WTC11 (cell line): ENCODE data around the gene AP1G2. TPM values are rescaled to one million over a fixed set of nuclear protein-coding genes. Genes with fewer than 3 reads are reported as not detected.

Experiments used
- ATAC-seq: fragments of 200-7000 bp; cut with Tn5 transposase; 2 replicates; pipeline ENCODE4 v1.10.0; 2021; ENCODE audit warnings: mild to moderate bottlenecking, moderate library complexity
- CTCF ChIA-PET: fragments of 300-600 bp; sonication (Branson Sonifier 250); formaldehyde crosslinking; loops from one replicate; lab custom pipeline; 2021; ENCODE audit warnings: antibody characterized with exemption; lab: Charles Lee
- POLR2A ChIA-PET: fragments of 350-600 bp; sonication (Branson Sonifier 250); formaldehyde crosslinking; loops from one replicate; lab custom pipeline; 2021; ENCODE audit warnings: antibody characterized with exemption; lab: Charles Lee
- DNase-seq: peaks from one replicate; pipeline ENCODE4 v3.0.0; 2021; ENCODE audit warnings: low spot score
- H3K27ac Mint-ChIP-seq: 2 replicates; pipeline ENCODE4 v1.8.0; 2021; ENCODE audit warnings: mixed read lengths
- H3K27me3 Mint-ChIP-seq: 2 replicates; pipeline ENCODE4 v1.8.0; 2021; ENCODE audit warnings: low read depth, mild to moderate bottlenecking, moderate library complexity, mixed read lengths
- H3K36me3 Mint-ChIP-seq: 2 replicates; pipeline ENCODE4 v1.8.0; 2021; ENCODE audit warnings: mixed read lengths
- H3K4me1 Mint-ChIP-seq: 2 replicates; pipeline ENCODE4 v1.8.0; 2022; ENCODE audit warnings: mixed read lengths
- H3K4me3 Mint-ChIP-seq: 2 replicates; pipeline ENCODE4 v1.8.0; 2021; ENCODE audit warnings: mild to moderate bottlenecking, moderate library complexity, mixed read lengths
- H3K9me3 Mint-ChIP-seq: 2 replicates; pipeline ENCODE4 v1.8.0; 2021; ENCODE audit warnings: mixed read lengths
- ATF6 ChIP-seq: sonication (generic); formaldehyde crosslinking; IDR thresholded peaks from 2 replicates; pipeline ENCODE4 v1.8.1; 2023; ENCODE audit warnings: mild to moderate bottlenecking, missing genetic modification reagents
- ESRRA ChIP-seq: sonication (generic); formaldehyde crosslinking; IDR thresholded peaks from 2 replicates; pipeline ENCODE4 v1.8.1; 2022; ENCODE audit warnings: mild to moderate bottlenecking, missing genetic modification reagents, borderline replicate concordance
- GABPB1 ChIP-seq: sonication (generic); formaldehyde crosslinking; IDR thresholded peaks from 2 replicates; pipeline ENCODE4 v1.8.1; 2023; ENCODE audit warnings: mild to moderate bottlenecking, missing genetic modification reagents
- HMGA2 ChIP-seq: fragments of 250-450 bp; sonication (Bioruptor Pico); IDR thresholded peaks from 2 replicates; pipeline ENCODE4 v1.4.0; 2021; ENCODE audit warnings: mild to moderate bottlenecking, moderate library complexity
- JUN ChIP-seq: sonication (generic); formaldehyde crosslinking; IDR thresholded peaks from 2 replicates; pipeline ENCODE4 v1.8.0; 2023; ENCODE audit warnings: mild to moderate bottlenecking, missing genetic modification reagents
- NFE2L1 ChIP-seq: sonication (generic); formaldehyde crosslinking; IDR thresholded peaks from 2 replicates; pipeline ENCODE4 v1.8.1; 2023; ENCODE audit warnings: missing genetic modification reagents
- SOX15 ChIP-seq: fragments of 250-450 bp; sonication (Bioruptor Pico); IDR thresholded peaks from 2 replicates; pipeline ENCODE4 v1.9.0; 2021; ENCODE audit warnings: mild to moderate bottlenecking
- STAT6 ChIP-seq: sonication (generic); formaldehyde crosslinking; conservative IDR thresholded peaks from 2 replicates; pipeline ENCODE4 v1.8.1; 2023; ENCODE audit warnings: mild to moderate bottlenecking, low read depth, missing genetic modification reagents, moderate library complexity
- ZBTB43 ChIP-seq: sonication (generic); formaldehyde crosslinking; IDR thresholded peaks from 2 replicates; pipeline ENCODE4 v1.8.1; 2023; ENCODE audit warnings: mild to moderate bottlenecking, missing genetic modification reagents
- ZNF416 ChIP-seq: fragments of 250-450 bp; sonication (Bioruptor Pico); IDR thresholded peaks from 2 replicates; pipeline ENCODE4 v1.9.0; 2021; ENCODE audit warnings: mild to moderate bottlenecking, inconsistent platforms
- total RNA-seq: library from RNA; stranded (reverse); gene quantifications from 3 replicates; pipeline ENCODE4 v1.2.3, GENCODE V29; 2021
- TF ChIP-seq, protein P1 (sequence below): sonication (generic); formaldehyde crosslinking; IDR thresholded peaks from 2 replicates; pipeline ENCODE4 v1.8.1; 2023; ENCODE audit warnings: mild to moderate bottlenecking, moderate library complexity, missing genetic modification reagents
- TF ChIP-seq, protein P2 (sequence below): sonication (generic); formaldehyde crosslinking; IDR thresholded peaks from 2 replicates; pipeline ENCODE4 v1.8.1; 2023; ENCODE audit warnings: mild to moderate bottlenecking, missing genetic modification reagents, moderate library complexity
- TF ChIP-seq, protein P3 (sequence below): sonication (generic); formaldehyde crosslinking; IDR thresholded peaks from 2 replicates; pipeline ENCODE4 v1.8.0; 2022; ENCODE audit warnings: mild to moderate bottlenecking, missing genetic modification reagents

AP1G2 gene
- total RNA-seq, 1 experiment from 2014 or later = 122 TPM

- Mint-ChIP-seq H3K27me3 (peaks cover 14% of the 10 kb centered on the region), H3K4me1 (no peaks in the 10 kb centered on the region), H3K36me3 (no peaks in the 10 kb centered on the region), H3K27ac (no peak overlapping the region), H3K4me3 (no peak overlapping the region), H3K9me3 (0 out of 2 replicates have a peak, but pooled peaks cover 3% of the 10 kb centered on the region)
- ChIA-PET POLR2A (no interaction called here), CTCF (interaction anchor here (1.5 kb wide), 1 partner anchor 29 kb away, joined by 7 read pairs; no protein-coding TSS in a partner anchor)
- ATAC-seq (no peak), DNase-seq (no peak)
- TF ChIP-seq, protein P1, sequence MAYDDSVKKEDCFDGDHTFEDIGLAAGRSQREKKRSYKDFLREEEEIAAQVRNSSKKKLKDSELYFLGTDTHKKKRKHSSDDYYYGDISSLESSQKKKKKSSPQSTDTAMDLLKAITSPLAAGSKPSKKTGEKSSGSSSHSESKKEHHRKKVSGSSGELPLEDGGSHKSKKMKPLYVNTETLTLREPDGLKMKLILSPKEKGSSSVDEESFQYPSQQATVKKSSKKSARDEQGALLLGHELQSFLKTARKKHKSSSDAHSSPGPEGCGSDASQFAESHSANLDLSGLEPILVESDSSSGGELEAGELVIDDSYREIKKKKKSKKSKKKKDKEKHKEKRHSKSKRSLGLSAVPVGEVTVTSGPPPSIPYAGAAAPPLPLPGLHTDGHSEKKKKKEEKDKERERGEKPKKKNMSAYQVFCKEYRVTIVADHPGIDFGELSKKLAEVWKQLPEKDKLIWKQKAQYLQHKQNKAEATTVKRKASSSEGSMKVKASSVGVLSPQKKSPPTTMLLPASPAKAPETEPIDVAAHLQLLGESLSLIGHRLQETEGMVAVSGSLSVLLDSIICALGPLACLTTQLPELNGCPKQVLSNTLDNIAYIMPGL (CRISPR knock-in tag) = no peak
- TF ChIP-seq SOX15 (CRISPR knock-in tag) (no peak), JUN (CRISPR knock-in tag) (no peak), STAT6 (CRISPR knock-in tag) (no peak)
Measured at GRCh38 chr14:23603103-23603502, 35.5 kb upstream of the AP1G2 start.

DNA sequence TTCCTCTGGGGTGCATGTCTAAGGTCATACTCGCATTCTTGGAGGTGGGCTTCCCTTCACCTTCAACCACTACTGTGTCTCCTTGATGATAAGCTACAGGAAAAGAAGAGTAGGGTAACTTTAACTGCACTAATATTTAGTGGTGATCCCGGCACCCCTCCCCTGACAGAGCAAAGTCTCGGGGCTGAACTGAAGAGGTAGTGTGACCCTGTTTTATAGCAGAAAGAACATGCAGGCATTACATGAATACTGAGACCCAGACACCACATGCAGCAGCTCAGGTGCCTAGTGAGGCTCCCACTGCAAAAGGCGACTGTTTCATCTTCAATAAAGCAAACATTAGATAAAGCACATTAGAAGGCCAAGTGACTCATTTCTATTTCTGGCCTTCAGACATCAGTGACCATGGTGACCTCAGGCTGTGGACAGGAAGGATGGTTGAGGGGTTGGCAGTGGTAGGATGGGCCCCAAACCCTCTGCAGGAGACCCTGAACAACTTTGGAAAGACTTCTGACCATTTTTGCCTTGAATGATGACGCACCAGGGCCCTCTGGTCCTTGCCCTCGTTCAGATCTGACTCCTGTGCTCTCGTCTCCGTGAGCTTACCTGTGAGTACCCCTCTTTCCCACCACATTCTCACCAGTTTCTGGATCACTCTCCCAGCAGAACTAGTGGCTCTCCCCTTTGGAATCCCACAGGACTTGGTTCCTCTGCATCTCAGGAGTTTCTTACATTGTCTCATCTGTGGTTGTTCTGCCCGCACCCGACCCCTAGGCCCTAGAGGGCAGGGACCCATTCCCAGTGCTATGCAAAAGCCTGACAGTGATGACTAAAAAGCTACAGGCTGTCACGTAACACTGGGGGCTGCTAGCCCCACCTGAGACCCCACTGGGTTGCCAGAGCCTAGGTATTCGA lies 34.8 kb upstream of the AP1G2 start:
- POLR2A ChIA-PET = no interaction called here
- DNase-seq (no peak), ATAC-seq (no peak)
- peak; percentile 56; the same call in 1 of the 2 replicates for TF ChIP-seq GABPB1
- no peak for TF ChIP-seq ZNF416
- TF ChIP-seq NFE2L1 (CRISPR knock-in tag) = no peak
- peaks cover 13% of the 10 kb centered on the region for H3K27me3 Mint-ChIP-seq
- 0 out of 2 replicates have a peak, but pooled peaks cover 3% of the 10 kb centered on the region for H3K9me3 Mint-ChIP-seq
- H3K36me3 Mint-ChIP-seq = no peaks in the 10 kb centered on the region
- no peak overlapping the region for H3K4me3 Mint-ChIP-seq
- no peak overlapping the region for H3K27ac Mint-ChIP-seq
- no peaks in the 10 kb centered on the region for H3K4me1 Mint-ChIP-seq
- CTCF ChIA-PET = interaction anchor here (1.5 kb wide), 1 partner anchor 30 kb away, joined by 7 read pairs; no protein-coding TSS in a partner anchor

GRCh38 chr14:23601845-23602180 lies 34.2 kb upstream of the AP1G2 start:
- Mint-ChIP-seq H3K36me3 (no peaks in the 10 kb centered on the region), H3K4me1 (no peaks in the 10 kb centered on the region), H3K27me3 (peaks cover 9% of the 10 kb centered on the region), H3K9me3 (0 out of 2 replicates have a peak, but pooled peaks cover 3% of the 10 kb centered on the region), H3K4me3 (no peak overlapping the region), H3K27ac (no peak overlapping the region)
- CTCF ChIA-PET = interaction anchor here (1.5 kb wide), 2 partner anchors 13 to 30 kb away, joined by 7 to 8 read pairs; no protein-coding TSS in a partner anchor
- ATAC-seq (no peak), DNase-seq (no peak)
- TF ChIP-seq ESRRA (CRISPR knock-in tag) = no peak
- TF ChIP-seq, protein P2, sequence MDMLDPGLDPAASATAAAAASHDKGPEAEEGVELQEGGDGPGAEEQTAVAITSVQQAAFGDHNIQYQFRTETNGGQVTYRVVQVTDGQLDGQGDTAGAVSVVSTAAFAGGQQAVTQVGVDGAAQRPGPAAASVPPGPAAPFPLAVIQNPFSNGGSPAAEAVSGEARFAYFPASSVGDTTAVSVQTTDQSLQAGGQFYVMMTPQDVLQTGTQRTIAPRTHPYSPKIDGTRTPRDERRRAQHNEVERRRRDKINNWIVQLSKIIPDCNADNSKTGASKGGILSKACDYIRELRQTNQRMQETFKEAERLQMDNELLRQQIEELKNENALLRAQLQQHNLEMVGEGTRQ (CRISPR knock-in tag) = no peak
- TF ChIP-seq, protein P3, sequence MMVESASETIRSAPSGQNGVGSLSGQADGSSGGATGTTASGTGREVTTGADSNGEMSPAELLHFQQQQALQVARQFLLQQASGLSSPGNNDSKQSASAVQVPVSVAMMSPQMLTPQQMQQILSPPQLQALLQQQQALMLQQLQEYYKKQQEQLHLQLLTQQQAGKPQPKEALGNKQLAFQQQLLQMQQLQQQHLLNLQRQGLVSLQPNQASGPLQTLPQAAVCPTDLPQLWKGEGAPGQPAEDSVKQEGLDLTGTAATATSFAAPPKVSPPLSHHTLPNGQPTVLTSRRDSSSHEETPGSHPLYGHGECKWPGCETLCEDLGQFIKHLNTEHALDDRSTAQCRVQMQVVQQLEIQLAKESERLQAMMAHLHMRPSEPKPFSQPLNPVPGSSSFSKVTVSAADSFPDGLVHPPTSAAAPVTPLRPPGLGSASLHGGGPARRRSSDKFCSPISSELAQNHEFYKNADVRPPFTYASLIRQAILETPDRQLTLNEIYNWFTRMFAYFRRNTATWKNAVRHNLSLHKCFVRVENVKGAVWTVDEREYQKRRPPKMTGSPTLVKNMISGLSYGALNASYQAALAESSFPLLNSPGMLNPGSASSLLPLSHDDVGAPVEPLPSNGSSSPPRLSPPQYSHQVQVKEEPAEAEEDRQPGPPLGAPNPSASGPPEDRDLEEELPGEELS (CRISPR knock-in tag) = no peak
- TF ChIP-seq ATF6 (CRISPR knock-in tag) = no peak
- TF ChIP-seq HMGA2 (CRISPR knock-in tag) = no peak
- TF ChIP-seq ZBTB43 (CRISPR knock-in tag) = no peak
- TF ChIP-seq, protein P1 (CRISPR knock-in tag) = no peak
- POLR2A ChIA-PET = no interaction called here
